ENCODE measurements around the gene FOXL3. TPM values are rescaled to one million over a fixed set of nuclear protein-coding genes. Genes with fewer than 3 reads are reported as not detected.

Gene FOXL3
- total RNA-seq, 2 experiments from 2014 or later = not detected

DNA sequence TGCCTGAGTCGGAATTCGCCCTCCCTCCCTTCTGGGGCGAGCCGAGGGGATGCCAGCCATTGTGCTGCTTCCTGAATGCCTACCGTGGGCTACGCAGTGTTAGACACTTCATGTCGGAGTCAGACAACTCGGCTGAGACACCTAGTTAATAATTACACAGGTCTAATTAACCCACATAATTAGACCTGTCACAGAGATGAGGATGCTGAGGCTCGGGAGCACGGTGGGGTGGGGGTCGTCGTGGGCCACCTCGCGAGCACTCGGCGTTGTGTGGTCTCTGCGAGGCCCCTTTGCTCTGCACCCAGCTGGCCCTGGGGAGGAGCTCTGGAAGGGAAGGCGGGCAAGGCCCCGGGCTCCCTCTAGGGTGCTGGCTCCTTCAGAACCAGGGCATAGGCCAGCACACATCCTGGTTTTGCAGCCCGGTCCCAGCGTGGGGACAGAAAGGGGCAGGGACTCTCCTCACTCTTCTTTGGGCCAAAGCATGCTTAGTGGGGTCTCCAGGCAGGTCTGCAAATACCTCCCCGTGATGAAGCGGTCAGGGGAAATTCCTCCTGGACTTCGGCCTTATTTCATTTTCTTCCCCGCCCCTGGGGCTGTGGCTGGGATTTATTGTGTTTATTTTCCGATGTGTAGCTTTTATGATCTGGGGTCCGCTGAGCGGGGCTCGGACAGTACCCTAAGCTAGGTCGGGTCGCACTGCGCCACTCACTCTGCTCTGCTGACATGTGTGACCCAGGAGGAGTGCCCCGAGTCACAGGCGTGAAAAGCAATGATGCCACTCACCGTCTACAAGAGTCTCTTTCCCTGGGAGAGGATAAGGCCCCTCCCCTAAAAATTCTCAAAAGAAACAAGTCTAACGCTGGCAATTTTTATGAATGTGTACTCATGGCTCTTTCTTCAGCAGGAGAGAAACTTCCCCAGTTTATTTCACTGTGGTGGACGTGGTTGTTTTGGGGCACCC lies 4.9 kb upstream of the FOXL3 start:
- CTCF ChIA-PET = no interaction called here
- Mint-ChIP-seq H3K9me3 (no peaks in the 10 kb centered on the region), H3K27me3 (peaks cover 40% of the 10 kb centered on the region)

DNA sequence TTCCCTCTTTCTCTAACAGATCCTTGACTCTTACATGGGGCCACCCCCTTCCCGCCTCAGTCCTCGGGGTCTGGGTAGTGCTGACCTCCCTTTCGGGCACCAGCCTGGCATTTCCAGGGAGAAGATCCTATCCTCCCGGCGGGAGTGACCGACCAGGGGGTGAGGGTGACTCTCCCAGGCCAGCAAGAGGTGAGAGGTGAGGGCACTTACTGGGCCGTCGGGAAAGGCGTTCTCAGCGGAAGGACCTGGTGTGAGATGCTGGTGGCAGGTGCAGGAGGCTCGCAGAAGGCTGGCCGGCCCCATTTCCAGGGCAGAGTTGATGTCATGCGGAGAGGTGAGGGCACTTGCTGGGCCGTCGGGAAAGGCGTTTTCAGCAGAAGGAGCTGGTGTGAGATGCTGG lies 4.2 kb upstream of the FOXL3 start:
- intact Hi-C loops (cut with DNase I, micrococcal nuclease) = no loop called here
- no peaks in the 10 kb centered on the region for H3K4me1 ChIP-seq (ENCODE audit: insufficient read depth, low read length)
- peaks cover 0 to 36% of the 10 kb centered on the region in 2 experiments for H3K9me3 ChIP-seq (ENCODE audit: control insufficient read depth in 1 of 2, insufficient read depth in 1 of 2, low read length in 2 of 2)
- POLR2A ChIA-PET = no interaction called here
- TF ChIP-seq, protein P1, sequence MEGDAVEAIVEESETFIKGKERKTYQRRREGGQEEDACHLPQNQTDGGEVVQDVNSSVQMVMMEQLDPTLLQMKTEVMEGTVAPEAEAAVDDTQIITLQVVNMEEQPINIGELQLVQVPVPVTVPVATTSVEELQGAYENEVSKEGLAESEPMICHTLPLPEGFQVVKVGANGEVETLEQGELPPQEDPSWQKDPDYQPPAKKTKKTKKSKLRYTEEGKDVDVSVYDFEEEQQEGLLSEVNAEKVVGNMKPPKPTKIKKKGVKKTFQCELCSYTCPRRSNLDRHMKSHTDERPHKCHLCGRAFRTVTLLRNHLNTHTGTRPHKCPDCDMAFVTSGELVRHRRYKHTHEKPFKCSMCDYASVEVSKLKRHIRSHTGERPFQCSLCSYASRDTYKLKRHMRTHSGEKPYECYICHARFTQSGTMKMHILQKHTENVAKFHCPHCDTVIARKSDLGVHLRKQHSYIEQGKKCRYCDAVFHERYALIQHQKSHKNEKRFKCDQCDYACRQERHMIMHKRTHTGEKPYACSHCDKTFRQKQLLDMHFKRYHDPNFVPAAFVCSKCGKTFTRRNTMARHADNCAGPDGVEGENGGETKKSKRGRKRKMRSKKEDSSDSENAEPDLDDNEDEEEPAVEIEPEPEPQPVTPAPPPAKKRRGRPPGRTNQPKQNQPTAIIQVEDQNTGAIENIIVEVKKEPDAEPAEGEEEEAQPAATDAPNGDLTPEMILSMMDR (IDR thresholded peaks at IDR 0.05) = no peak
- Mint-ChIP-seq H3K4me1 (ENCODE audit: low read depth) (no peaks in the 10 kb centered on the region), H3K27me3 (peaks cover 36% of the 10 kb centered on the region), H3K9me3 (no peaks in the 10 kb centered on the region), H3K36me3 (ENCODE audit: low read depth) (no peaks in the 10 kb centered on the region), H3K27ac (no peak overlapping the region), H3K4me3 (no peak overlapping the region)
- peaks cover 23 to 31% of the 10 kb centered on the region in 2 experiments for H3K27me3 ChIP-seq (ENCODE audit: control insufficient read depth in 1 of 2, insufficient read depth in 2 of 2, low read length in 2 of 2)
- no peak overlapping the region for H3K27ac ChIP-seq (ENCODE audit: low read depth in 1 of 2, low read length in 2 of 2)
- no peak for ATAC-seq (ENCODE audit: poor library complexity)
- no peak for DNase-seq
- H3K4me3 ChIP-seq (ENCODE audit: low read length) = no peak overlapping the region
- H3K36me3 ChIP-seq (ENCODE audit: insufficient read depth, low read length) = no peaks in the 10 kb centered on the region
- CTCF ChIA-PET = no interaction called here

More for the DNA sequence above, 4.9 kb upstream of the FOXL3 start:
- Histone ChIP-seq H3K27me3 (ENCODE audit: control insufficient read depth in 1 of 2, insufficient read depth in 2 of 2, low read length in 2 of 2) (peaks cover 19 to 24% of the 10 kb centered on the region in 2 experiments), H3K9me3 (ENCODE audit: control insufficient read depth in 1 of 2, insufficient read depth in 1 of 2, low read length in 2 of 2) (peaks cover 0 to 30% of the 10 kb centered on the region in 2 experiments), H3K36me3 (ENCODE audit: insufficient read depth, low read length) (no peaks in the 10 kb centered on the region), H3K4me3 (ENCODE audit: low read length) (no peak overlapping the region), H3K27ac (ENCODE audit: low read depth in 1 of 2, low read length in 2 of 2) (no peak overlapping the region), H3K4me1 (ENCODE audit: insufficient read depth, low read length) (no peaks in the 10 kb centered on the region)
- intact Hi-C loops (cut with DNase I, micrococcal nuclease) = no loop called here
- DNase-seq (no peak), ATAC-seq (ENCODE audit: poor library complexity) (no peak)
- TF ChIP-seq, protein P1 (IDR thresholded peaks at IDR 0.05) = no peak
- POLR2A ChIA-PET = no interaction called here
- Mint-ChIP-seq H3K27ac (no peak overlapping the region), H3K36me3 (ENCODE audit: low read depth) (no peaks in the 10 kb centered on the region), H3K4me1 (ENCODE audit: low read depth) (no peaks in the 10 kb centered on the region), H3K4me3 (no peak overlapping the region)

DNA sequence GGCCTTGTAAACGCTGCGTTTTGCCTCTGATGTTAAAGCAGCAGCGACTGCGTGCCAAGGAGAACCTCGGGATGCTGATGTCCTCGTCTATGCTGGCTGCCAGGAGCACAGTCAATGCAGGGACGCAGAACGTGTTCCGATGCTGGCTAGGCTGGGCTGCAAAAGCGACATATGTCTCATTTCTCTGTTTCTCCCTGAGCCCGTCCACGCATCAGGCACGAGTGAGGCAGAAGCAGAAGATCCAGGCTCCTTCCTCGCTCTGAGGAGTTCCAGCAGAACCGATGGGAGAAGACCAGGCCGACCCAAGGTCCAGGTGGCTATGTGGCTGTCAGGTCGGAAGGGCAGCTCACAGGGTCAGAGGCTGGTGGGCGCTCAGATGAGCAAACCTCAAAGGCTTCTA lies 3.7 kb upstream of the FOXL3 start:
- Mint-ChIP-seq H3K36me3 (ENCODE audit: low read depth) (no peaks in the 10 kb centered on the region), H3K27me3 (peaks cover 31% of the 10 kb centered on the region), H3K27ac (no peak overlapping the region), H3K9me3 (no peaks in the 10 kb centered on the region), H3K4me3 (no peak overlapping the region), H3K4me1 (ENCODE audit: low read depth) (no peaks in the 10 kb centered on the region)
- intact Hi-C loops (cut with DNase I, micrococcal nuclease) = no loop called here
- TF ChIP-seq, protein P1 (IDR thresholded peaks at IDR 0.05) = no peak
- CTCF ChIA-PET = no interaction called here
- peaks cover 24 to 34% of the 10 kb centered on the region in 2 experiments for H3K27me3 ChIP-seq (ENCODE audit: control insufficient read depth in 1 of 2, insufficient read depth in 2 of 2, low read length in 2 of 2)
- H3K36me3 ChIP-seq (ENCODE audit: insufficient read depth, low read length) = no peaks in the 10 kb centered on the region
- no peak for ATAC-seq (ENCODE audit: poor library complexity)
- H3K27ac ChIP-seq (ENCODE audit: low read depth in 1 of 2, low read length in 2 of 2) = no peak overlapping the region
- H3K4me1 ChIP-seq (ENCODE audit: insufficient read depth, low read length) = no peaks in the 10 kb centered on the region
- H3K9me3 ChIP-seq (ENCODE audit: control insufficient read depth in 1 of 2, insufficient read depth in 1 of 2, low read length in 2 of 2) = peaks cover 0 to 36% of the 10 kb centered on the region in 2 experiments
- POLR2A ChIA-PET = no interaction called here
- no peak for DNase-seq
- no peak overlapping the region for H3K4me3 ChIP-seq (ENCODE audit: low read length)
